Measurements from ENCODE around the gene PACS1. TPM values are rescaled to one million over a fixed set of nuclear protein-coding genes. Genes with fewer than 3 reads are reported as not detected.
"Not testable (repeated sequence)": the region's sequence is repeated elsewhere in the genome, so short reads cannot be mapped to it uniquely, and the experiment has no call there.

Gene PACS1
- total RNA-seq, 1 experiment from 2014 or later = 33.5 TPM

DNA sequence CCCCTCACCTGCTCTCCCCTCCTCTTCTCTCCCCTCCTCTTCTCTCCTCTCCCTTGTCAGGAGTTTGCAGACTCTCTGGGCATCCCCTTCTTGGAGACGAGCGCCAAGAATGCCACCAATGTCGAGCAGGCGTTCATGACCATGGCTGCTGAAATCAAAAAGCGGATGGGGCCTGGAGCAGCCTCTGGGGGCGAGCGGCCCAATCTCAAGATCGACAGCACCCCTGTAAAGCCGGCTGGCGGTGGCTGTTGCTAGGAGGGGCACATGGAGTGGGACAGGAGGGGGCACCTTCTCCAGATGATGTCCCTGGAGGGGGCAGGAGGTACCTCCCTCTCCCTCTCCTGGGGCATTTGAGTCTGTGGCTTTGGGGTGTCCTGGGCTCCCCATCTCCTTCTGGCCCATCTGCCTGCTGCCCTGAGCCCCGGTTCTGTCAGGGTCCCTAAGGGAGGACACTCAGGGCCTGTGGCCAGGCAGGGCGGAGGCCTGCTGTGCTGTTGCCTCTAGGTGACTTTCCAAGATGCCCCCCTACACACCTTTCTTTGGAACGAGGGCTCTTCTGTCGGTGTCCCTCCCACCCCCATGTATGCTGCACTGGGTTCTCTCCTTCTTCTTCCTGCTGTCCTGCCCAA, 206.0 kb downstream of the PACS1 start:
- Mint-ChIP-seq H3K4me3 (ENCODE audit: unreplicated experiment) (no peak overlapping the region), H3K36me3 (ENCODE audit: insufficient read depth, unreplicated experiment) (peaks cover 52% of the 10 kb centered on the region), H3K9me3 (ENCODE audit: unreplicated experiment) (no peaks in the 10 kb centered on the region), H3K27ac (ENCODE audit: low read depth, unreplicated experiment) (no peak overlapping the region), H3K4me1 (ENCODE audit: insufficient read depth, unreplicated experiment) (peaks cover 8% of the 10 kb centered on the region), H3K27me3 (ENCODE audit: insufficient read depth, unreplicated experiment) (peaks cover 10% of the 10 kb centered on the region)
- POLR2A ChIA-PET = no interaction called here
- intact Hi-C loops (cut with micrococcal nuclease) = no loop called here
- no peak for DNase-seq (ENCODE audit: unreplicated experiment)
- BruUV-seq (replicated peaks) = no TSS peak
- CTCF ChIA-PET = no interaction called here
- no peak for TF ChIP-seq CTCF (IDR thresholded peaks at IDR 0.05; ENCODE audit: unreplicated experiment)

DNA sequence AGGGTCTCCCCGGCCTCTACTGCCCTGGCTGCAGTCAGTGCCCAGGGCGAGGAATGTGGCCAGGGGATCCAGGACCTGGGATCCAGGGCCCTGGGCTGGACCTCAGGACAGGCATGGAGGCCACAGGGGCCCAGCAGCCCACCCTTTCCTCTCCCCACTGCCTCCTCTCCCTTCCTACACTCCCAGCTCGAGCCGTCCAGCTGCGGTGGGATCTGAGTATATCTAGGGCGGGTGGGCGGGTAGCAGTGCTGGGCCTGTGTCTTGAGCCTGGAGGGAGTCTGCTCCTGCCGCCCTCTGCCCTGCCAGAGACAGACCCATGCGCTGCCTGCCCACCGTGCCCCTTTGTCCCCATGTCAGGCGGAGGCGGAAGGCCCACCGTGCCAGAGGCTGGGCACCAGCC, 206.5 kb downstream of the PACS1 start:
- intact Hi-C loops (cut with micrococcal nuclease); DNase-seq (ENCODE audit: unreplicated experiment); BruUV-seq (replicated peaks); H3K4me3 Mint-ChIP-seq (ENCODE audit: unreplicated experiment); H3K4me1 Mint-ChIP-seq (ENCODE audit: insufficient read depth, unreplicated experiment); H3K9me3 Mint-ChIP-seq (ENCODE audit: unreplicated experiment); H3K27ac Mint-ChIP-seq (ENCODE audit: low read depth, unreplicated experiment); CTCF ChIA-PET: not testable (repeated sequence)
- Mint-ChIP-seq H3K36me3 (ENCODE audit: insufficient read depth, unreplicated experiment) (peaks cover 50% of the 10 kb centered on the region), H3K27me3 (ENCODE audit: insufficient read depth, unreplicated experiment) (peaks cover 10% of the 10 kb centered on the region)
- POLR2A ChIA-PET = interaction anchor here (0.7 to 1.3 kb wide), 2 partner anchors 13 to 483 kb away, joined by 3 to 5 read pairs; partner anchors contain the start of gene YIF1A

- H3K4me1 Mint-ChIP-seq (ENCODE audit: insufficient read depth, unreplicated experiment); CTCF ChIA-PET; intact Hi-C loops (cut with micrococcal nuclease); H3K27ac Mint-ChIP-seq (ENCODE audit: low read depth, unreplicated experiment); H3K9me3 Mint-ChIP-seq (ENCODE audit: unreplicated experiment); H3K4me3 Mint-ChIP-seq (ENCODE audit: unreplicated experiment); DNase-seq (ENCODE audit: unreplicated experiment): not testable (repeated sequence)
- H3K36me3 Mint-ChIP-seq (ENCODE audit: insufficient read depth, unreplicated experiment) = peaks cover 45% of the 10 kb centered on the region
- H3K27me3 Mint-ChIP-seq (ENCODE audit: insufficient read depth, unreplicated experiment) = peaks cover 10% of the 10 kb centered on the region
- POLR2A ChIA-PET = interaction anchor here (0.7 to 1.3 kb wide), 2 partner anchors 12 to 484 kb away, joined by 3 to 5 read pairs; partner anchors contain the start of gene YIF1A
- TSS peak; percentile 44 for BruUV-seq (replicated peaks)
Measured at GRCh38 chr11:66277064-66277463, 207.0 kb downstream of the PACS1 start.

DNA sequence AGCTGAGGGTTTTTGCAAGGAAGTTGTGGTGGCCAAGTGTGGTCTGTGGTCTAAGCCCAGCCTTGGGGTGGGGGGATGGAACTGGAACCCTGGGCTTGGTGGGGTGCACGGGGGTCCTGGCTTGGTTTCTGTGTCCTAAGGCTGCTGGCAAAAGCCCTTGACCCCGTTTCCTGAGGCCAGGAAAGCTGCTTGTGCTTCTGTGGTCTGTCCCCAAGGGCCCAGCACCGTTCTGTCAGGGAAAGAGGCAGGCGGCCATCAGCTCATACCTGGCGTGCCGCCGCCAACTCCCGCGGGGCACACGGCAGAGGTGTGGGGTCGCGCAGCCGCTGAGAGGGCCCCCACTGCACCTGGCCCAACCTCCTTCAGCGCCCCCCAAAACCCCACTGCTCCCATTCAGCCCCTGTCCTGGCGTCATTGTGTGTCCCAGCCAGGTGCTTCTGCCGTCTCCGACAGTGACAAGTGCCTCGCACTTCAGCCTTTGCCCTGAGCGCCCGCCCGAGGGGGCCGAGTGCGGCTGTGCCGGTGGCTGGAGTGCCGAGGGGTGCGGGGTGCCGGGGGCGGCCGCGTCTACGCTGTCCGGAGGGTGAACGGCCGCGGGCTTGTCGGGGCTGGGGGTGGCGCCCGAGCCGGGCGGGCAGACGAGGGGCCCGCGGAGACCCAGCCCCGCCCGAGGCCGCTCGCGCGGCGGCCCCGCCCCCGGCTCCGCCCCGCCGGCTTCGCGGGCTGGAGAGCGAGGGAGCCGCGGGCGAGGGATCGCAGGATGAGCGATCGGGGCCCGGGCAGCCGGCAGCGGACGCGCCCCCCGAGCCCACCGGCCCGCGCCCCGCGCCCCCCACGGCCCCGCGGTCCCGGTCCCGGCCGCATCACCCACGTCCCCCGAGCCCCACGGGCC, 207.6 kb downstream of the PACS1 start, which contains the start of gene CNIH2:
Gene CNIH2 (plus strand): TSS at position 705 of the 892 bp plus-strand sequence. CDS start 282 bp downstream, outside the sequence.
- no peak for TF ChIP-seq CTCF (IDR thresholded peaks at IDR 0.05; ENCODE audit: unreplicated experiment)
- H3K36me3 Mint-ChIP-seq (ENCODE audit: insufficient read depth, unreplicated experiment) = peaks cover 44% of the 10 kb centered on the region
- H3K27ac Mint-ChIP-seq (ENCODE audit: low read depth, unreplicated experiment) = no peak within 1 kb of the TSS
- POLR2A ChIA-PET = interaction anchor here (0.7 to 1.3 kb wide), 3 partner anchors 8 to 484 kb away, joined by 3 to 5 read pairs (median 4); partner anchors contain the start of gene YIF1A
- no peaks in the 10 kb centered on the region for H3K9me3 Mint-ChIP-seq (ENCODE audit: unreplicated experiment)
- intact Hi-C loops (cut with micrococcal nuclease) = no loop called here
- peaks cover 10% of the 10 kb centered on the region for H3K27me3 Mint-ChIP-seq (ENCODE audit: insufficient read depth, unreplicated experiment)
- CTCF ChIA-PET = no interaction called here
- no peak within 1 kb of the TSS for H3K4me3 Mint-ChIP-seq (ENCODE audit: unreplicated experiment)
- no peak for DNase-seq (ENCODE audit: unreplicated experiment)
- BruUV-seq (replicated peaks) = no TSS peak
- peaks cover 8% of the 10 kb centered on the region for H3K4me1 Mint-ChIP-seq (ENCODE audit: insufficient read depth, unreplicated experiment)

Data from MCF 10A (cell line).